Measurements from ENCODE around the gene GLRX2. TPM values are rescaled to one million over a fixed set of nuclear protein-coding genes. Genes with fewer than 3 reads are reported as not detected.

The GLRX2 gene
- total RNA-seq, 1 donor from 2014 or later, result 11.0 TPM

- no peaks in the 10 kb centered on the region for H3K27me3 Mint-ChIP-seq (ENCODE audit: unreplicated experiment)
- no peaks in the 10 kb centered on the region for H3K9me3 Mint-ChIP-seq (ENCODE audit: unreplicated experiment)
- no peak overlapping the region for H3K4me3 Mint-ChIP-seq (ENCODE audit: unreplicated experiment)
- peak overlapping the region; percentile 36 for H3K27ac Mint-ChIP-seq (ENCODE audit: unreplicated experiment)
- peaks cover 17% of the 10 kb centered on the region for H3K36me3 Mint-ChIP-seq (ENCODE audit: low read depth, unreplicated experiment)
- DNase-seq (ENCODE audit: low spot score), result no peak
- peaks cover 6% of the 10 kb centered on the region for H3K4me1 Mint-ChIP-seq (ENCODE audit: unreplicated experiment)
- TF ChIP-seq CTCF (IDR thresholded peaks at IDR 0.05; ENCODE audit: unreplicated experiment), result no peak
Measured at GRCh38 chr1:193142409-193142808, 37.2 kb upstream of the GLRX2 start.

DNA sequence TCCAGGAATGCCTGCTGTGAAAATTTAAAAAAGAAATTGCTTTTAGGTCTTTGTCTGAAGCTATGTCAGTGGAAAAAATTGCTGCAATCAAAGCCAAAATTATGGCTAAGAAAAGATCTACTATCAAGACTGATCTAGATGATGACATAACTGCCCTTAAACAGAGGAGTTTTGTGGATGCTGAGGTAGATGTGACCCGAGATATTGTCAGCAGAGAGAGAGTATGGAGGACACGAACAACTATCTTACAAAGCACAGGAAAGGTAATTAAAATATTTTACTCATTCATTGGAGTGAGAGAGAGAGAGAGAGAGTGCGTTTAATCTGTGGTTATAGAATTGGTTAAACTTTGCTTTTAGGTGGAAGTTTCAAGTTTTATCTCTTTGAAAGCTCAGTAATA lies 36.6 kb upstream of the GLRX2 start:
- DNase-seq (ENCODE audit: low spot score), result no peak
- TF ChIP-seq CTCF (IDR thresholded peaks at IDR 0.05; ENCODE audit: unreplicated experiment), result no peak
- no peak overlapping the region for H3K27ac Mint-ChIP-seq (ENCODE audit: unreplicated experiment)
- H3K4me1 Mint-ChIP-seq (ENCODE audit: unreplicated experiment), result peaks cover 6% of the 10 kb centered on the region
- H3K36me3 Mint-ChIP-seq (ENCODE audit: low read depth, unreplicated experiment), result peaks cover 16% of the 10 kb centered on the region
- H3K9me3 Mint-ChIP-seq (ENCODE audit: unreplicated experiment), result no peaks in the 10 kb centered on the region
- H3K27me3 Mint-ChIP-seq (ENCODE audit: unreplicated experiment), result no peaks in the 10 kb centered on the region
- no peak overlapping the region for H3K4me3 Mint-ChIP-seq (ENCODE audit: unreplicated experiment)

- H3K36me3 Mint-ChIP-seq (ENCODE audit: low read depth, unreplicated experiment), result peaks cover 10% of the 10 kb centered on the region
- TF ChIP-seq CTCF (IDR thresholded peaks at IDR 0.05; ENCODE audit: unreplicated experiment), result no peak
- no peak overlapping the region for H3K4me3 Mint-ChIP-seq (ENCODE audit: unreplicated experiment)
- DNase-seq (ENCODE audit: low spot score), result no peak
- H3K4me1 Mint-ChIP-seq (ENCODE audit: unreplicated experiment), result peaks cover 6% of the 10 kb centered on the region
- no peak overlapping the region for H3K27ac Mint-ChIP-seq (ENCODE audit: unreplicated experiment)
- H3K9me3 Mint-ChIP-seq (ENCODE audit: unreplicated experiment), result no peaks in the 10 kb centered on the region
- no peaks in the 10 kb centered on the region for H3K27me3 Mint-ChIP-seq (ENCODE audit: unreplicated experiment)
Measured at GRCh38 chr1:193140254-193140653, 35.0 kb upstream of the GLRX2 start.

DNA sequence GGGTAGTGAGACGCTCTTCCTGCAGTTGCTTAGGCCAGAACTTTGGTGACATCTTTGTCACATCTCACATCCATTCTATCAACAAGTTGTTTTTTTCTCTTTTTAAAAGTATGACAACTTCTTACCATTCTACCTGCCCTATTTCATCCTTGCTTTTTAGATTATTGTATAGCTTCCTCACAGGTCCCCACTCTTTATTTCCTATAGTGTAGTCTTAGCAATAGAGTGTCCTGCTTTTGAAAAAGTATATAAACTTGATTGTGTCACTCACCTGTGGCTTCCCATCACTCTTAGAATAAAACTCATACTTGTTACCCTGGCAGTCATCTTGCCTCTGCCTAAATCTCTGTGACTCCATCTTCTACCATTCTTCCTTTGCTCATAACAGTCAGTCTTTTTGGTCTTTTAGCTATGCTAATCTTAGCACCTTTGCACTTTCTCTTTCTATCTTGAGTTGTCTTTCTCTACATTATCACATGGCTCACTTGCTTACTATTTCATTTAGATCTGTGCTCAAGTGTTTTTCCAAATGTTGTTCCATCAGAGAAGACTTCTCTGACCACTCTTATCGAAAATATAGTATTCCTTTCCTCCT lies 26.1 kb upstream of the GLRX2 start:
- no peak for TF ChIP-seq CTCF (IDR thresholded peaks at IDR 0.05; ENCODE audit: unreplicated experiment)
- Mint-ChIP-seq H3K4me1 (ENCODE audit: unreplicated experiment) (no peaks in the 10 kb centered on the region), H3K36me3 (ENCODE audit: low read depth, unreplicated experiment) (peaks cover 22% of the 10 kb centered on the region), H3K4me3 (ENCODE audit: unreplicated experiment) (no peak overlapping the region), H3K27me3 (ENCODE audit: unreplicated experiment) (no peaks in the 10 kb centered on the region), H3K27ac (ENCODE audit: unreplicated experiment) (no peak overlapping the region), H3K9me3 (ENCODE audit: unreplicated experiment) (no peaks in the 10 kb centered on the region)
- no peak for DNase-seq (ENCODE audit: low spot score)

- no peak for DNase-seq (ENCODE audit: low spot score)
- H3K27me3 Mint-ChIP-seq (ENCODE audit: unreplicated experiment), result no peaks in the 10 kb centered on the region
- H3K27ac Mint-ChIP-seq (ENCODE audit: unreplicated experiment), result no peak overlapping the region
- peaks cover 2% of the 10 kb centered on the region for H3K36me3 Mint-ChIP-seq (ENCODE audit: low read depth, unreplicated experiment)
- H3K4me3 Mint-ChIP-seq (ENCODE audit: unreplicated experiment), result no peak overlapping the region
- no peak for TF ChIP-seq CTCF (IDR thresholded peaks at IDR 0.05; ENCODE audit: unreplicated experiment)
- H3K9me3 Mint-ChIP-seq (ENCODE audit: unreplicated experiment), result no peaks in the 10 kb centered on the region
- H3K4me1 Mint-ChIP-seq (ENCODE audit: unreplicated experiment), result peaks cover 11% of the 10 kb centered on the region
Measured at GRCh38 chr1:193125369-193125768, 20.2 kb upstream of the GLRX2 start.

Data from endothelial cell (in vitro differentiated cells).